AG09319 (cell line): Measurements from ENCODE around the gene PPP2R5C.
"Not testable (repeated sequence)": the region's sequence is repeated elsewhere in the genome, so short reads cannot be mapped to it uniquely, and the experiment has no call there.

Source experiments
- DNase-seq: peaks from one replicate; pipeline ENCODE4 v3.0.0-alpha.2; 2010; ENCODE audit warnings: low read depth; ENCODE audit errors: extremely low read depth
- CTCF ChIP-seq: IDR thresholded peaks from 2 replicates; pipeline ENCODE4 v1.5.1; 2011; ENCODE audit warnings: low read depth, mild to moderate bottlenecking, inconsistent platforms, low read length, moderate library complexity

PPP2R5C gene

GRCh38 chr14:101723061-101723595 lies 38.4 kb upstream of the PPP2R5C start:
- no peak for DNase-seq
- no peak for TF ChIP-seq CTCF

GRCh38 chr14:101725652-101726051 lies 35.9 kb upstream of the PPP2R5C start:
- not testable (repeated sequence) for DNase-seq

GRCh38 chr14:101726295-101726953 lies 35.1 kb upstream of the PPP2R5C start:
- no peak for DNase-seq
- TF ChIP-seq CTCF = no peak

- DNase-seq = no peak
- TF ChIP-seq CTCF = no peak
These were observed 34.6 kb upstream of the PPP2R5C start for GRCh38 chr14:101726954-101727302.

GRCh38 chr14:101727611-101728366 lies 33.7 kb upstream of the PPP2R5C start:
- DNase-seq = no peak
- TF ChIP-seq CTCF = no peak

- no peak for DNase-seq
- TF ChIP-seq CTCF = no peak
These were observed 33.2 kb upstream of the PPP2R5C start for GRCh38 chr14:101728367-101728742.

GRCh38 chr14:101729382-101729781 lies 32.1 kb upstream of the PPP2R5C start:
- no peak for DNase-seq
- no peak for TF ChIP-seq CTCF

GRCh38 chr14:101730157-101730556 lies 31.4 kb upstream of the PPP2R5C start:
- not testable (repeated sequence) for DNase-seq
